GM23338 (cell line): ENCODE results near the gene CCNYL1. TPM values are rescaled to one million over a fixed set of nuclear protein-coding genes. Genes with fewer than 3 reads are reported as not detected.

ENCODE experiments used
- ATAC-seq: fragments of 200-7000 bp; cut with Tn5 transposase; 3 replicates; pipeline ENCODE4 v1.9.1; 2020
- DNase-seq: peaks from one replicate; pipeline ENCODE4 v3.0.0-alpha.2; 2015; ENCODE audit warnings: low spot score
- H2AFZ ChIP-seq: fragments of 200-600 bp; sonication (generic); 2 replicates; pipeline ENCODE4 v1.8.0; 2016; ENCODE audit warnings: antibody characterized with exemption, mild to moderate bottlenecking, moderate library complexity
- H3F3A ChIP-seq: fragments of 200-600 bp; sonication (generic); replicated peaks from 2 replicates; pipeline ENCODE4 v1.8.0; 2017; ENCODE audit warnings: antibody characterized with exemption, mixed run types, low read depth
- H3K27ac ChIP-seq: fragments of 200-600 bp; sonication (generic); 2 replicates; pipeline ENCODE4 v1.6.1; 2016; ENCODE audit warnings: low read depth
- H3K27me3 ChIP-seq: fragments of 200-600 bp; sonication (generic); 2 replicates; pipeline ENCODE4 v1.8.0; 2016; ENCODE audit warnings: mild to moderate bottlenecking, mixed run types, moderate library complexity; ENCODE audit not compliant: insufficient read depth
- H3K36me3 ChIP-seq: fragments of 200-600 bp; sonication (generic); 2 replicates; pipeline ENCODE4 v1.8.0; 2016; ENCODE audit warnings: mild to moderate bottlenecking; ENCODE audit not compliant: insufficient read depth
- H3K4me1 ChIP-seq: fragments of 200-600 bp; sonication (generic); 2 replicates; pipeline ENCODE4 v1.8.0; 2016; ENCODE audit warnings: mild to moderate bottlenecking, moderate library complexity; ENCODE audit not compliant: insufficient read depth
- H3K4me2 ChIP-seq: fragments of 200-600 bp; sonication (generic); 2 replicates; pipeline ENCODE4 v1.7.1; 2017; ENCODE audit warnings: mixed run types
- H3K4me3 ChIP-seq: fragments of 200-600 bp; sonication (generic); 2 replicates; pipeline ENCODE4 v1.6.1; 2016; ENCODE audit warnings: mixed run types
- H3K79me2 ChIP-seq: fragments of 200-600 bp; sonication (generic); replicated peaks from 2 replicates; pipeline ENCODE4 v1.8.0; 2017; ENCODE audit warnings: mild to moderate bottlenecking; ENCODE audit not compliant: insufficient read depth
- H3K9me2 ChIP-seq: fragments of 200-600 bp; sonication (generic); 2 replicates; pipeline ENCODE4 v1.8.0; 2017; ENCODE audit not compliant: insufficient read depth
- H4K20me1 ChIP-seq: fragments of 200-600 bp; sonication (generic); replicated peaks from 2 replicates; pipeline ENCODE4 v1.8.0; 2017; ENCODE audit warnings: mild to moderate bottlenecking; ENCODE audit not compliant: insufficient read depth
- H3K27ac Mint-ChIP-seq: 2 replicates; pipeline ENCODE4 v1.8.0; 2020; ENCODE audit warnings: inconsistent platforms, mild to moderate bottlenecking, moderate library complexity, mixed read lengths
- H3K27me3 Mint-ChIP-seq: 3 replicates; pipeline ENCODE4 v1.8.0; 2022; ENCODE audit warnings: low read depth, mild to moderate bottlenecking, moderate library complexity, mixed read lengths, inconsistent platforms; ENCODE audit not compliant: insufficient read depth, poor library complexity
- H3K36me3 Mint-ChIP-seq: 3 replicates; pipeline ENCODE4 v1.8.0; 2021; ENCODE audit warnings: low read depth, mild to moderate bottlenecking, inconsistent platforms, moderate library complexity, mixed read lengths
- H3K4me1 Mint-ChIP-seq: 3 replicates; pipeline ENCODE4 v1.8.0; 2020; ENCODE audit warnings: mild to moderate bottlenecking, inconsistent platforms, mixed read lengths
- H3K4me3 Mint-ChIP-seq: 3 replicates; pipeline ENCODE4 v1.8.0; 2021; ENCODE audit warnings: moderate library complexity, mild to moderate bottlenecking, inconsistent platforms, mixed read lengths
- H3K9me3 Mint-ChIP-seq: 3 replicates; pipeline ENCODE4 v1.8.0; 2020; ENCODE audit warnings: moderate library complexity, mild to moderate bottlenecking, inconsistent platforms, mixed read lengths
- CREB1 ChIP-seq: fragments of 250-450 bp; sonication (Bioruptor Pico); IDR thresholded peaks from 2 replicates; pipeline ENCODE4 v1.5.0; 2020; ENCODE audit warnings: low read depth, mild to moderate bottlenecking, moderate library complexity
- CTCF ChIP-seq, 2 experiments: fragments of 200-600 bp in 1 of 2; sonication (generic) in 1 of 2; conservative IDR thresholded peaks; 2 replicates each; pipeline versions ENCODE4 v1.5.1 to v1.6.1; 2016 to 2017; ENCODE audit warnings: antibody characterized with exemption in 2 of 2, low read depth in 2 of 2, mild to moderate bottlenecking in 2 of 2, moderate library complexity in 1 of 2
- ETS1 ChIP-seq: IDR thresholded peaks from 2 replicates; pipeline ENCODE4 v1.6.1; 2016; ENCODE audit warnings: antibody characterized with exemption
- EZH2 ChIP-seq: fragments of 200-600 bp; sonication (generic); IDR thresholded peaks from one replicate; pipeline ENCODE4 v1.8.0; 2017; ENCODE audit warnings: antibody characterized with exemption, mild to moderate bottlenecking, low read depth; ENCODE audit not compliant: unreplicated experiment
- EZH2phosphoT487 ChIP-seq: fragments of 200-600 bp; sonication (generic); IDR thresholded peaks from one replicate; pipeline ENCODE4 v1.8.1; 2018; ENCODE audit warnings: antibody characterized with exemption; ENCODE audit not compliant: unreplicated experiment
- JUNB ChIP-seq: IDR thresholded peaks from one replicate; pipeline ENCODE4 v1.6.1; 2016; ENCODE audit warnings: antibody characterized with exemption; ENCODE audit not compliant: unreplicated experiment
- NANOG ChIP-seq: IDR thresholded peaks from 2 replicates; pipeline ENCODE4 v1.6.1; 2016; ENCODE audit warnings: antibody characterized with exemption, borderline replicate concordance
- POLR2AphosphoS5 ChIP-seq: IDR thresholded peaks from 2 replicates; pipeline ENCODE4 v1.6.1; 2016; ENCODE audit warnings: antibody characterized with exemption, low read depth
- REST ChIP-seq: IDR thresholded peaks from one replicate; pipeline ENCODE4 v1.6.1; 2018; ENCODE audit warnings: antibody characterized with exemption; ENCODE audit not compliant: unreplicated experiment
- STAT1 ChIP-seq: IDR thresholded peaks from one replicate; pipeline ENCODE4 v1.6.1; 2016; ENCODE audit warnings: antibody characterized with exemption; ENCODE audit not compliant: unreplicated experiment
- ZNF114 ChIP-seq: fragments of 250-450 bp; sonication (Bioruptor Pico); IDR thresholded peaks from 2 replicates; pipeline ENCODE4 v1.5.0; 2020; ENCODE audit warnings: mild to moderate bottlenecking, moderate library complexity
- ZNF331 ChIP-seq: fragments of 250-450 bp; sonication (Bioruptor Pico); IDR thresholded peaks from 2 replicates; pipeline ENCODE4 v1.5.0; 2020; ENCODE audit warnings: low read depth, mild to moderate bottlenecking, moderate library complexity
- polyA plus RNA-seq: library from polyadenylated mRNA; unstranded; fragments of >200 nt; fragmentation: Nextera tagmentation; extraction: Ambion mirVana; gene quantifications from 2 replicates; pipeline ENCODE4 v1.2.1, GENCODE V29; 2016
- total RNA-seq: library from RNA; depleted of rRNA; stranded (reverse); fragments of >200 nt; shearing (Covaris generic); gene quantifications from 2 replicates; pipeline ENCODE4 v1.2.3, GENCODE V29; 2014
- TF ChIP-seq, protein P1 (sequence below): fragments of 250-450 bp; sonication (Bioruptor Pico); IDR thresholded peaks from 2 replicates; pipeline ENCODE4 v1.5.0; 2020; ENCODE audit warnings: mild to moderate bottlenecking, moderate library complexity

Gene CCNYL1
- total and polyA plus RNA-seq, 2 experiments from 2014 or later, result 19.6 to 32.1 TPM

DNA sequence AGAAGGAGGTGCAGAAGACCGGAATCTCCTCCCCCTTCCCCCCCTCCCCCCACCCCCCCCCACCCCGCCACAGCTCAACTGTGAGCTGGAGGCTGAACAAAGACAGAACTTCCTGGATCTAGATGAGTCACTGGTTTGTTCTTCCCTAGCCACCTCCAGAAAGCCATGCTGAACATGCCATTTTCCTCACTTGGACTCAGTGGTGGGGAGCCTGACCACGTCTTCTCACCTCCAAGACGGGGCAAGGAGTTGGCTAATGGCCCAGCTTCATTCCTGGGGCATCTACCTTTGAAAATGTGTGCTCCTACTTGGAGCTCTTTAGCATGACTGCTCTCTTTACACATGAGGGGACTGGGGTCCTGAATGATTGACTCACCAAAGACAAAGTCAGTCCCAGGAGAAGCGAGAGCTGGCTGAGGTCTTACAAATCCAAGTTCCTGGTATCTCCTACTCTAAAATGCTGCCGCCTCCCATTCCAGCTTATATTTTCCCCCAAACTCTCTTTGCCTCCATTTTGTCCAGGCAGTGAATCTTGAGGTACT, 80.9 kb downstream of the CCNYL1 start:
- no peak for TF ChIP-seq JUNB
- no peak for TF ChIP-seq POLR2AphosphoS5
- TF ChIP-seq ETS1, result no peak
- no peak for TF ChIP-seq CREB1
- no peak for TF ChIP-seq ZNF331 (CRISPR knock-in tag)
- TF ChIP-seq CTCF (conservative IDR thresholded peaks at IDR 0.05; ENCODE audit: low read depth in 2 of 2), result no peak
- no peak for TF ChIP-seq EZH2
- no peak for TF ChIP-seq REST
- TF ChIP-seq EZH2phosphoT487, result no peak
- TF ChIP-seq, protein P1, sequence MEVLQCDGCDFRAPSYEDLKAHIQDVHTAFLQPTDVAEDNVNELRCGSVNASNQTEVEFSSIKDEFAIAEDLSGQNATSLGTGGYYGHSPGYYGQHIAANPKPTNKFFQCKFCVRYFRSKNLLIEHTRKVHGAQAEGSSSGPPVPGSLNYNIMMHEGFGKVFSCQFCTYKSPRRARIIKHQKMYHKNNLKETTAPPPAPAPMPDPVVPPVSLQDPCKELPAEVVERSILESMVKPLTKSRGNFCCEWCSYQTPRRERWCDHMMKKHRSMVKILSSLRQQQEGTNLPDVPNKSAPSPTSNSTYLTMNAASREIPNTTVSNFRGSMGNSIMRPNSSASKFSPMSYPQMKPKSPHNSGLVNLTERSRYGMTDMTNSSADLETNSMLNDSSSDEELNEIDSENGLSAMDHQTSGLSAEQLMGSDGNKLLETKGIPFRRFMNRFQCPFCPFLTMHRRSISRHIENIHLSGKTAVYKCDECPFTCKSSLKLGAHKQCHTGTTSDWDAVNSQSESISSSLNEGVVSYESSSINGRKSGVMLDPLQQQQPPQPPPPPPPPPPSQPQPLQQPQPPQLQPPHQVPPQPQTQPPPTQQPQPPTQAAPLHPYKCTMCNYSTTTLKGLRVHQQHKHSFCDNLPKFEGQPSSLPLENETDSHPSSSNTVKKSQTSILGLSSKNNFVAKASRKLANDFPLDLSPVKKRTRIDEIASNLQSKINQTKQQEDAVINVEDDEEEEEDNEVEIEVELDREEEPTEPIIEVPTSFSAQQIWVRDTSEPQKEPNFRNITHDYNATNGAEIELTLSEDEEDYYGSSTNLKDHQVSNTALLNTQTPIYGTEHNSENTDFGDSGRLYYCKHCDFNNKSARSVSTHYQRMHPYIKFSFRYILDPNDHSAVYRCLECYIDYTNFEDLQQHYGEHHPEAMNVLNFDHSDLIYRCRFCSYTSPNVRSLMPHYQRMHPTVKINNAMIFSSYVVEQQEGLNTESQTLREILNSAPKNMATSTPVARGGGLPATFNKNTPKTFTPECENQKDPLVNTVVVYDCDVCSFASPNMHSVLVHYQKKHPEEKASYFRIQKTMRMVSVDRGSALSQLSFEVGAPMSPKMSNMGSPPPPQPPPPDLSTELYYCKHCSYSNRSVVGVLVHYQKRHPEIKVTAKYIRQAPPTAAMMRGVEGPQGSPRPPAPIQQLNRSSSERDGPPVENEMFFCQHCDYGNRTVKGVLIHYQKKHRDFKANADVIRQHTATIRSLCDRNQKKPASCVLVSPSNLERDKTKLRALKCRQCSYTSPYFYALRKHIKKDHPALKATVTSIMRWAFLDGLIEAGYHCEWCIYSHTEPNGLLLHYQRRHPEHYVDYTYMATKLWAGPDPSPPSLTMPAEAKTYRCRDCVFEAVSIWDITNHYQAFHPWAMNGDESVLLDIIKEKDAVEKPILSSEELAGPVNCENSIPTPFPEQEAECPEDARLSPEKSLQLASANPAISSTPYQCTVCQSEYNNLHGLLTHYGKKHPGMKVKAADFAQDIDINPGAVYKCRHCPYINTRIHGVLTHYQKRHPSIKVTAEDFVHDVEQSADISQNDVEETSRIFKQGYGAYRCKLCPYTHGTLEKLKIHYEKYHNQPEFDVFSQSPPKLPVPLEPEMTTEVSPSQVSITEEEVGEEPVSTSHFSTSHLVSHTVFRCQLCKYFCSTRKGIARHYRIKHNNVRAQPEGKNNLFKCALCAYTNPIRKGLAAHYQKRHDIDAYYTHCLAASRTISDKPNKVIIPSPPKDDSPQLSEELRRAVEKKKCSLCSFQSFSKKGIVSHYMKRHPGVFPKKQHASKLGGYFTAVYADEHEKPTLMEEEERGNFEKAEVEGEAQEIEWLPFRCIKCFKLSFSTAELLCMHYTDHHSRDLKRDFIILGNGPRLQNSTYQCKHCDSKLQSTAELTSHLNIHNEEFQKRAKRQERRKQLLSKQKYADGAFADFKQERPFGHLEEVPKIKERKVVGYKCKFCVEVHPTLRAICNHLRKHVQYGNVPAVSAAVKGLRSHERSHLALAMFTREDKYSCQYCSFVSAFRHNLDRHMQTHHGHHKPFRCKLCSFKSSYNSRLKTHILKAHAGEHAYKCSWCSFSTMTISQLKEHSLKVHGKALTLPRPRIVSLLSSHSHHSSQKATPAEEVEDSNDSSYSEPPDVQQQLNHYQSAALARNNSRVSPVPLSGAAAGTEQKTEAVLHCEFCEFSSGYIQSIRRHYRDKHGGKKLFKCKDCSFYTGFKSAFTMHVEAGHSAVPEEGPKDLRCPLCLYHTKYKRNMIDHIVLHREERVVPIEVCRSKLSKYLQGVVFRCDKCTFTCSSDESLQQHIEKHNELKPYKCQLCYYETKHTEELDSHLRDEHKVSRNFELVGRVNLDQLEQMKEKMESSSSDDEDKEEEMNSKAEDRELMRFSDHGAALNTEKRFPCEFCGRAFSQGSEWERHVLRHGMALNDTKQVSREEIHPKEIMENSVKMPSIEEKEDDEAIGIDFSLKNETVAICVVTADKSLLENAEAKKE (CRISPR knock-in tag), result no peak
- TF ChIP-seq ZNF114 (CRISPR knock-in tag), result no peak
- TF ChIP-seq NANOG, result no peak
- no peak for TF ChIP-seq STAT1
- Mint-ChIP-seq H3K36me3 (no peaks in the 10 kb centered on the region), H3K27me3 (peaks cover 11% of the 10 kb centered on the region), H3K27ac (peak overlapping the region; percentile 60; the same call in 1 of the 2 replicates), H3K4me1 (peaks cover 21% of the 10 kb centered on the region), H3K4me3 (no peak overlapping the region), H3K9me3 (no peaks in the 10 kb centered on the region)
- Histone ChIP-seq H3K4me3 (no peak overlapping the region), H3K79me2 (no peaks in the 10 kb centered on the region), H3K36me3 (no peaks in the 10 kb centered on the region), H3K9me2 (no peaks in the 10 kb centered on the region), H3K4me1 (peaks cover 25% of the 10 kb centered on the region), H2AFZ (peak overlapping the region; percentile 90; the same call in 1 of the 2 replicates), H4K20me1 (no peaks in the 10 kb centered on the region), H3K4me2 (0 out of 2 replicates have a peak overlapping the region, but pooled peaks have one; percentile 51), H3F3A (0 out of 2 replicates have a peak, but pooled peaks cover 6% of the 10 kb centered on the region), H3K27me3 (no peaks in the 10 kb centered on the region), H3K27ac (peak overlapping the region; percentile 50; the same call in 1 of the 2 replicates)
- peak; percentile 15; the same call in 2 of the 3 replicates for ATAC-seq
- DNase-seq, result peak; percentile 36
